ENCODE results near the gene DCAF11.
A peak's percentile ranks its signal among the peaks of the same experiment; 100 is the strongest.

DCAF11 gene

DNA sequence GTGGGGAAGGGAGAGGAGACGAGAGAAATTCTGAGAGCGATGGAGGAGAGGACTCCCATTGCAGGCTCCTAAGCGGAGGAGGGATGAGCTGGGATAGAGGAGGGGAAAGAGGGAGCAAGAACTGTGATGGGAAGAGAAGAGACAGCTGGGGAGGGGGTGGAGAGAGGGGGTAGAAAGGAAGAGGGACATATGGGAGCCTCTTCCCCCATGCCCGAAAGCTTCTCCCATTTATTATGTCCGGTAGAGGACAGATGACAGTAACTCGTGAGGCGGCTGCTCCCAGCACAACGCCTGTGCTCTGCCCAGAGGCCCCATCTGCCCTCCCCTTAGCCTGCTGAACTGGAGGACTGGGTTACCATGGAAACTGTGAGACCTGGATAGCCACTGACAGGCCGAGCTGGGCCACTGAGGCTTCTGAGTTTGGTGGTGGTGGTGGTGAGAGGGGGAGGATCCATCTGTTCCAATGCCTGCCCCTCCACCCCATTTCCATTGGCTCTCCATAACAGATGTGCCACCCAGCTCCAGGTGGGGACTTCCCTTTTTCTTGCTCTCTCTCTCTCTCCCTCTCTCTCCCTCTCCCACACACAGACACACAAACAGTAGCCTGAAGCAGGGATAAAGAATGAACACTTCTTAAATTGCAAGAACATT, 35.0 kb upstream of the DCAF11 start:
- no peak overlapping the region for H3K4me3 ChIP-seq (ENCODE audit: control insufficient read depth, low read depth, low read length)
- DNase-seq (ENCODE audit: low read depth): no peak
- TF ChIP-seq, protein P1, sequence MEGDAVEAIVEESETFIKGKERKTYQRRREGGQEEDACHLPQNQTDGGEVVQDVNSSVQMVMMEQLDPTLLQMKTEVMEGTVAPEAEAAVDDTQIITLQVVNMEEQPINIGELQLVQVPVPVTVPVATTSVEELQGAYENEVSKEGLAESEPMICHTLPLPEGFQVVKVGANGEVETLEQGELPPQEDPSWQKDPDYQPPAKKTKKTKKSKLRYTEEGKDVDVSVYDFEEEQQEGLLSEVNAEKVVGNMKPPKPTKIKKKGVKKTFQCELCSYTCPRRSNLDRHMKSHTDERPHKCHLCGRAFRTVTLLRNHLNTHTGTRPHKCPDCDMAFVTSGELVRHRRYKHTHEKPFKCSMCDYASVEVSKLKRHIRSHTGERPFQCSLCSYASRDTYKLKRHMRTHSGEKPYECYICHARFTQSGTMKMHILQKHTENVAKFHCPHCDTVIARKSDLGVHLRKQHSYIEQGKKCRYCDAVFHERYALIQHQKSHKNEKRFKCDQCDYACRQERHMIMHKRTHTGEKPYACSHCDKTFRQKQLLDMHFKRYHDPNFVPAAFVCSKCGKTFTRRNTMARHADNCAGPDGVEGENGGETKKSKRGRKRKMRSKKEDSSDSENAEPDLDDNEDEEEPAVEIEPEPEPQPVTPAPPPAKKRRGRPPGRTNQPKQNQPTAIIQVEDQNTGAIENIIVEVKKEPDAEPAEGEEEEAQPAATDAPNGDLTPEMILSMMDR (conservative IDR thresholded peaks at IDR 0.05; ENCODE audit: control insufficient read depth, insufficient read depth, low read depth, low read length): no peak

DNA sequence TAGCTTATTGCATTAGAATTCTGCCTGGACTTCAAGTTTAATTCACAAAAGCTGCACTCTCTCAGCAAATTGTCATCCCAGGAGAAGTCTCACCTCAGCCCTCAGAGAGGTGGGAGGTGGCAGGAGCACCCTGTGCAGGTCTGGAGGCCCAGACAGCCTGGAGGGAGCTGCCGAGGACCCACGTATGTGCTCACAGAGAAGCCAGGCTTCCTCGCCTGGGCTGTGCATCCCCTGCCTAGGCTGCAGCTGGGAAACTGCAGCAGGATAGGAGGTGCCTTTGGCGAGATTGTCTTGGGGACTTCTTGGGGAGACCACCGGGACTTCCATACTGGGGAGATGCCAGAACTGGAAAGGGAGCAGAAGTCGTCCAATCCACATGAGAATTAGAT, 34.4 kb upstream of the DCAF11 start:
- DNase-seq (ENCODE audit: low read depth): no peak
- TF ChIP-seq, protein P1 (conservative IDR thresholded peaks at IDR 0.05; ENCODE audit: control insufficient read depth, insufficient read depth, low read depth, low read length): no peak
- H3K4me3 ChIP-seq (ENCODE audit: control insufficient read depth, low read depth, low read length): no peak overlapping the region

GRCh38 chr14:24080888-24081738, 33.5 kb upstream of the DCAF11 start:
- DNase-seq (ENCODE audit: low read depth): peak; percentile 11

DNA sequence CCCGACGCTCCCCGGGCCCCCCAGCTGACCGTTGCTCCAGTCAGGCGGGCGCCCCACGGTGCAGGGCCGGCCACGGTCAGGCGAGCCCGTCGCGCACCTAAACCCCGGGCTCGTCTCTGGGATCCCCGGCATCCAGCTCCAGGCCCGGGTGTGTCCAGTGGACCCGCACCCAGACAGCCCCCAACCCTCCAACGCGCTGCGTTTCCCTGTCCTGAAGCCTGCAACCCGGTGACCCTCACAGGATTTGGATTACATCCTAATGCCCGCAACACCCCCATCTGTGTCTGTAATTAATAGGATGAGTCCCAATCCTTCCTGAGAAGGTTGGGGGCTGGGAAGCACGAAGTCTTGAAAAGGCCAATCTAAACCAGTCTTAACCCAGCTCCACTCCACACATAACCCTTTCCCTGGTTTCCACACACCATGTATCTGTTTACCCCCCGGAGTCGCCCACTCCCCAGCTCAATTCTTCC, 32.8 kb upstream of the DCAF11 start:
- H3K4me3 ChIP-seq (ENCODE audit: control insufficient read depth, low read depth, low read length): no peak overlapping the region
- DNase-seq (ENCODE audit: low read depth): no peak
- TF ChIP-seq, protein P1 (conservative IDR thresholded peaks at IDR 0.05; ENCODE audit: control insufficient read depth, insufficient read depth, low read depth, low read length): no peak

More at GRCh38 chr14:24080888-24081738, 33.5 kb upstream of the DCAF11 start:
- peak overlapping the region; percentile 51 for H3K4me3 ChIP-seq (ENCODE audit: control insufficient read depth, low read depth, low read length)
- TF ChIP-seq, protein P1 (conservative IDR thresholded peaks at IDR 0.05; ENCODE audit: control insufficient read depth, insufficient read depth, low read depth, low read length): no peak

DNA sequence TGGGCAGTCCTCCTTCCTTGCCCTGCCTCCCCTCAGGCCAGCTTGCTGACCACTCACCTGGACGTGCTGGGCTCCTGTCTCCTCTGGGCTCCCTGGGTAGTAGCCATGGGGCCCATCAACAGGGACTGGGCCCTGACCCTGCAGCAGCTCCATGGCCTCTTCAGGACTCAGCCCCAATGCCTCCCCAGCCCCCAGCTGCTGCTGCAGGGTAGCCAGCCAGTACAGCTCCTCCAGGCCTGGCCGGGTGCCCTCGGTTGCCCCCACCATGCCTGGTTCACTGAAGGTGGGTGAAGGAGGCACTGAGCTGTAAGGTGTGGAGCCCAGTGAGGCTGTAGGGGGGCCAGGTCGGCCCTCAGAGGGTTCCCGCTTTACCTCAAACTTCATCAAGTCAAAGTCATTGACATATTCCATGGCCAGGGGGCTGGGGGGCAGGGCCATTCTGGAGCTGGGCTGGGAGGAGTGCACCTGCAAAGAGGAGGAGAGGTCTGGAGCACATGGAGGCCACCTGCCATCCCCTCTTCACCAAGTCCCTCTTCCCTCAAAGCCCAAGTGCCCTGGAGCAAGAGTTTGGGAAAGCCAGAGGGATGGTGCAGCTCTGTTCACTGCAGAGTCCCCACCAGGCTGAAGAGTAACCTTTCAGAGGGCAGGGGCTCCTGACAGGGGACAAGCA, 32.0 kb upstream of the DCAF11 start:
- no peak for DNase-seq (ENCODE audit: low read depth)
- TF ChIP-seq, protein P1 (conservative IDR thresholded peaks at IDR 0.05; ENCODE audit: control insufficient read depth, insufficient read depth, low read depth, low read length): no peak
- H3K4me3 ChIP-seq (ENCODE audit: control insufficient read depth, low read depth, low read length): no peak overlapping the region

DNA sequence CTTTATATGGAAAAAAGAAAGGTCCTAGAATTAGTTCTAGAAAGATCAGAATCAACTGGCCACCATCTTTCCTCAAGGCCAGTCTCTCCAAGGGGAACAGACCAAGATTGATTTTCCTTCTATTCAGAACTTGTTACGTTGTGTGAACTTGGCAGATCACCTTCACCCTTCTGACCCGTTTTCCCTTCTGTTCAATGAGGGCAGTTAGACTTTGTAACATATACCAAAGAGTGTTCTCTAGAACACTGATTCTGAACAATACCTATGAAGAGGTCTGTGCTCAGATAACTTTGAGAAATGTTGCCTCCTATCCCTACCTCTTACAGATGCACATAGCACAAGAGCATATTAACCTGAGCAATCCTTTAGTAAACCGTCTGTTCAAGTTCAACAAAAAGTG, 31.1 kb upstream of the DCAF11 start:
- TF ChIP-seq, protein P1 (conservative IDR thresholded peaks at IDR 0.05; ENCODE audit: control insufficient read depth, insufficient read depth, low read depth, low read length): no peak
- no peak for DNase-seq (ENCODE audit: low read depth)
- no peak overlapping the region for H3K4me3 ChIP-seq (ENCODE audit: control insufficient read depth, low read depth, low read length)

Measured in fibroblast of mammary gland (primary cell).